Parathyroid adenoma (tissue), 2 donors: ENCODE measurements around the gene RPUSD1.

Experiments
- H2AFZ ChIP-seq: fragments of 300-600 bp; sonication (generic); one replicate; pipeline ENCODE4 v1.7.0; 2017; ENCODE audit warnings: antibody characterized with exemption, mild to moderate bottlenecking
- H3K27ac ChIP-seq: fragments of 300-600 bp; sonication (generic); one replicate; pipeline ENCODE4 v1.7.0; 2017
- H3K27me3 ChIP-seq: fragments of 300-600 bp; sonication (generic); one replicate; pipeline ENCODE4 v1.7.0; 2017; ENCODE audit warnings: low read length; ENCODE audit not compliant: control insufficient read depth, insufficient read depth
- H3K36me3 ChIP-seq: fragments of 300-600 bp; sonication (generic); one replicate; pipeline ENCODE4 v1.7.0; 2017; ENCODE audit warnings: low read length; ENCODE audit not compliant: control insufficient read depth, insufficient read depth
- H3K4me1 ChIP-seq: fragments of 300-600 bp; sonication (generic); one replicate; pipeline ENCODE4 v1.7.0; 2017; ENCODE audit warnings: control low read depth
- H3K4me2 ChIP-seq: fragments of 300-600 bp; sonication (generic); one replicate; pipeline ENCODE4 v1.7.0; 2017; ENCODE audit warnings: low read length
- H3K4me3 ChIP-seq: fragments of 300-600 bp; sonication (generic); one replicate; pipeline ENCODE4 v1.7.0; 2017; ENCODE audit warnings: low read depth, low read length
- H3K79me2 ChIP-seq: fragments of 300-600 bp; sonication (generic); one replicate; pipeline ENCODE4 v1.7.0; 2017; ENCODE audit warnings: control low read depth
- H3K9ac ChIP-seq: fragments of 300-600 bp; sonication (generic); one replicate; pipeline ENCODE4 v1.7.0; 2017; ENCODE audit warnings: mild to moderate bottlenecking
- H3K9me3 ChIP-seq: fragments of 300-600 bp; sonication (generic); one replicate; pipeline ENCODE4 v1.7.0; 2017; ENCODE audit warnings: low read length; ENCODE audit not compliant: control insufficient read depth
- TF ChIP-seq, protein P1 (sequence below): fragments of 300-600 bp; sonication (generic); IDR thresholded peaks from one replicate; pipeline ENCODE4 v1.7.0; 2017; ENCODE audit warnings: antibody characterized with exemption, mild to moderate bottlenecking
- donor health status: primary hyperparathyroidism.

RPUSD1 gene

DNA sequence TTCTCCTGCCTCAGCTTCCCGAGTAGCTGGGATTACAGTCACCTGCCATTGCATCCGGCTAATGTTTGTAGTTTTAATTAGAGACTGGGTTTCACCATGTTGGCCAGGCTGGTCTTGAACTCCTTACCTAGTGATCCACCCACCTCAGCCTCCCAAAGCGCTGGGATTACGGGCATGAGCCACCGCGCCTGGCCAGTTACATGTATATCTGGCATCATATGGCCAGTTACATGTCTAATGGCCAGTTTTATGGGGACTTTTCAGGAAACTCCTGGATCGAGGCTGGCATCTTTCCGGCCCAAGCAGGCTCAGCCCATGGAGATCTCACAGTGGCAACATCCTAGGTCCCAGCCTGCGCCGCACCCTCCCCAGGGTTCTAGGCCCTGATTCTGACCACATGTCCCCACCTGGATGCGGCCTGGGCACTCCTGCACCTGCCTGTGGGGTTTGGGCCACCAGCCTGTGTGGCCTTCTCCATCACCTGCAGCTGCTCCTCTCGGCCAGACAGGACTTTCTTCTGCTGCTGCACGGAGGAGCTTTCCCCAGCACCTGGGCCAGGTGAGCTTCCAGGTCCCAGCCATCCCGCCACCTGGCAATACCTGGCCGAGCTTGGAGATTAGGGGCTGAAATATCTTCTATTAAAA, 46.1 kb downstream of the RPUSD1 start:
- Histone ChIP-seq H3K27ac (no peak overlapping the region), H3K4me3 (no peak overlapping the region), H3K27me3 (no peaks in the 10 kb centered on the region), H3K9me3 (no peaks in the 10 kb centered on the region), H3K9ac (no peak overlapping the region), H3K79me2 (peaks cover 4% of the 10 kb centered on the region), H3K4me1 (peaks cover 2% of the 10 kb centered on the region), H3K36me3 (no peaks in the 10 kb centered on the region), H3K4me2 (no peak overlapping the region), H2AFZ (no peak overlapping the region)
- TF ChIP-seq, protein P1, sequence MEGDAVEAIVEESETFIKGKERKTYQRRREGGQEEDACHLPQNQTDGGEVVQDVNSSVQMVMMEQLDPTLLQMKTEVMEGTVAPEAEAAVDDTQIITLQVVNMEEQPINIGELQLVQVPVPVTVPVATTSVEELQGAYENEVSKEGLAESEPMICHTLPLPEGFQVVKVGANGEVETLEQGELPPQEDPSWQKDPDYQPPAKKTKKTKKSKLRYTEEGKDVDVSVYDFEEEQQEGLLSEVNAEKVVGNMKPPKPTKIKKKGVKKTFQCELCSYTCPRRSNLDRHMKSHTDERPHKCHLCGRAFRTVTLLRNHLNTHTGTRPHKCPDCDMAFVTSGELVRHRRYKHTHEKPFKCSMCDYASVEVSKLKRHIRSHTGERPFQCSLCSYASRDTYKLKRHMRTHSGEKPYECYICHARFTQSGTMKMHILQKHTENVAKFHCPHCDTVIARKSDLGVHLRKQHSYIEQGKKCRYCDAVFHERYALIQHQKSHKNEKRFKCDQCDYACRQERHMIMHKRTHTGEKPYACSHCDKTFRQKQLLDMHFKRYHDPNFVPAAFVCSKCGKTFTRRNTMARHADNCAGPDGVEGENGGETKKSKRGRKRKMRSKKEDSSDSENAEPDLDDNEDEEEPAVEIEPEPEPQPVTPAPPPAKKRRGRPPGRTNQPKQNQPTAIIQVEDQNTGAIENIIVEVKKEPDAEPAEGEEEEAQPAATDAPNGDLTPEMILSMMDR: no peak

DNA sequence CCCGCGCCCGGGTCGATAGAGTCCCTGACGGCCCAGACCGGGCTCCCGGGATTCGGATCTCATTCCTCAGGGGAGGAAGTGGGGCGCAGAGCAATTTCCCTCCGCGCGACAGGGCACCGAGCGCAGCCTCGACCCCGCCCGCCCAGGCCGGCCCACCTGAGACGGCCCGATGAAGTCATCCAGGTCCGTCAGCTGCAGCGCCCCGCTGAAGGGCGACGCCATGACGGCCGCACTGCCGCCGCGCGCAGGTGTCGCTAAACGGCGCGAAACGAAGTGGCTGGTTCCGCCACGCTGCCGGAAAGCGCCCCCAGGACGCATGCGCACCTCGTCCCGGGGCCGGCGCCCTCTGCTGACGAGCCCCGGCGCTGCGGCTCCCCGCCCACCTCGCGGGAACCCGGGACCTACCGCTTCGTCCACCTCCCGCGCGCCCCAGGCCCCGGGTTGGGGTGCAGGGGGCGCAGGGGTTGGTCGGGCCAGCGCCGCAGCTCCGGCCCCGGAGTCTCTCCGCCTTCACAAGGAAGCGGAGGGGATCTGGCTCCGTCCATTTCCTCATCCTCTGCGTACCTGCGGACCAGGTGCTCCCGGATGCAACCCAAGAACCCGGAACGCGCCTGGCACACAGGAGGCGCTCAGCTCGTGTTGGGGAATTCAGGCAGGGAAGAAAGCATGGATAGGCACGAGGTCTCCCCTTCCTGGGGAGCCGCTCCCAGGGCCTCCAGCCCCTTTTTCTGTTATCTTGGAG, 47.2 kb downstream of the RPUSD1 start, which contains the start of gene CIAO3:
Gene CIAO3 (minus strand): TSS at position 234 of the 742 bp plus-strand sequence. CDS start 12 bp downstream, at position 222.
- Histone ChIP-seq H3K36me3 (no peaks in the 10 kb centered on the region), H3K9ac (peak within 1 kb of the TSS; percentile 70), H3K27me3 (no peaks in the 10 kb centered on the region), H3K4me3 (peak within 1 kb of the TSS; percentile 81), H3K9me3 (no peaks in the 10 kb centered on the region), H3K4me2 (peak within 1 kb of the TSS; percentile 98), H3K4me1 (peaks cover 2% of the 10 kb centered on the region), H2AFZ (peak within 1 kb of the TSS; percentile 73), H3K27ac (peak within 1 kb of the TSS; percentile 36), H3K79me2 (peaks cover 4% of the 10 kb centered on the region)
- TF ChIP-seq, protein P1: peak; percentile 98

DNA sequence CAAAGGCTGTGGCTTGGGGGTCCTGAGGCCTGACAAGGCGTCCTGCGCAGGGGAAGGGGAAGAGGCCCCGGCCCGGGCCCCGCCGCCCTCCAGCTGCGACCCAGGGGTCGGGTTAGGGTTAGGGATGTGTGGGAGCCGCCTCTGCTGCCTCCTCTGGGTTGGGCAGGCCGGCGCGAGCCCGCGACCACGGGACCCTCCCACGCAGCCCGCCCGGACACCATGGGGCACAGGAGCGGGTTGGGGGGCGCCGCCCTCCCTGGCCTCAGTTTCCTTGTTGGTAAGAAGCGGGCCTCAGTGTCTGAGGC, 47.8 kb downstream of the RPUSD1 start:
- Histone ChIP-seq H3K36me3 (no peaks in the 10 kb centered on the region), H3K79me2 (peaks cover 4% of the 10 kb centered on the region), H3K27ac (peak overlapping the region; percentile 36), H3K9me3 (no peaks in the 10 kb centered on the region), H3K27me3 (no peaks in the 10 kb centered on the region), H3K4me3 (peak overlapping the region; percentile 81), H3K4me2 (peak overlapping the region; percentile 94), H3K9ac (peak overlapping the region; percentile 70), H3K4me1 (peaks cover 2% of the 10 kb centered on the region), H2AFZ (peak overlapping the region; percentile 73)
- TF ChIP-seq, protein P1: no peak

DNA sequence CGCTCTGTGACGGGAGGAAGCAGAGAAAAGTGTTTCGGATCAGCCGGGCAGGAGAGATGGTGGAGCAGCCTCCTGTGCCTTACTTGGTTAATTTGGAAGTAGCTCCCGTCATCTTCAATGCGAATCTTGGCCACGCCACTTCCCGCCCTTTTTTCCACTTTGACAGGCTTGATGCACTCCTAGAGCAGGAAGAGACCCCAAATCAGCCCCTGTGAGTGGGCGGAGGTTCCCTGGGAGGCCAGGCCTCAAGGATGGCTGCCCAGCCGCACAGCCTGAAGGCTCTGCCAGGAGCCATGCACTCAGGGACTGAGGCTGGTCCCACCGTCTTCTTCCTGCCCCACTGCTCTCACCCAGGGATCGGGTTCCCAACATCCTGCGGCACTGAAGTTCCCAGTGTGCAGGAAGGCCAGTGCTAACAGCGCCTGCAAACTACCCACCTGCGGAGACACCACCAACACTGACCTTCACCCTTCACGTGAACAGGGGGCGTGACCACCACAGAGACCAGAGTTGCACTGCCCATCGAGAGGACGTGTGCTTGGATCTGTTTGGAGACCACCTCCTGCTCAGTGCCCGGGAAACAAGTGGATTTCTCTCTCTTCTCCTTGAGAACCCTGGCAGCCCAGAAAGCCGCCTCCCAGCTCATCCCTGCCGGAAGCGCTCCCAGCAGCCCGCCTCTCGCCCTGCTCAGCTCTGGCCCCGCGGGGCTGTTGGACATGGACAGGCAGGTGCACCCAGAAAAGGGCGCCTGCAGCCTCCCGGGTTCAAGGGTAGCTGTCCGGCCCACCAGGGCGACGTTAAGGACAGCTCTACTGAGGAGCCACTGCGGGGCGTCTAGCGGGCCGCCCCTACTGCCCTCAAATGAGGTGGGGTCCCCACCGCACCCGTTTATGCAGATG, 48.4 kb downstream of the RPUSD1 start:
- H3K27ac ChIP-seq: no peak overlapping the region
- TF ChIP-seq, protein P1: no peak

More for the DNA sequence above, 48.4 kb downstream of the RPUSD1 start:
- H3K9me3 ChIP-seq: no peaks in the 10 kb centered on the region
- no peaks in the 10 kb centered on the region for H3K27me3 ChIP-seq
- peak overlapping the region; percentile 81 for H3K4me3 ChIP-seq
- H3K4me2 ChIP-seq: peak overlapping the region; percentile 94
- H3K79me2 ChIP-seq: peaks cover 4% of the 10 kb centered on the region
- H3K9ac ChIP-seq: no peak overlapping the region
- H2AFZ ChIP-seq: peak overlapping the region; percentile 73
- peaks cover 2% of the 10 kb centered on the region for H3K4me1 ChIP-seq
- no peaks in the 10 kb centered on the region for H3K36me3 ChIP-seq
